ENCODE results near the gene TNP2.
"Not testable (repeated sequence)": the region's sequence is repeated elsewhere in the genome, so short reads cannot be mapped to it uniquely, and the experiment has no call there.

Gene TNP2

DNA sequence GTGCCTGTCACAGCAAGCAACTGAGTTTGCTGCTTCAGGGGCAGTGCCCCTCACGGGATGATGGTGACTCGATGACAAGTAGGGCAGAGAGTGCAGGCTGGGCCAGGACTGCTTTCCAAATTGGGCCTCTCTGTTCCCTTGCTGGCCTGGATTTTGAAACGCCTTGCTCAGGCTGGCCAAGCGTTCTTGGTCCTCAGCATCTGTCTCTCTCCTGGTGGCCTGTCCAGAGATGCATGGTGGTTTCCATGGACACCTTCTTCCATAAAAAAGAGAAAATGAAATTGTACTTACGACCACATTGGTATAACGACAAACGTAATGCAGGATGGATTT is 31.4 kb upstream of the TNP2 start:
- DNase-seq (ENCODE audit: low spot score) (no peak), FAIRE-seq (no peak)

DNA sequence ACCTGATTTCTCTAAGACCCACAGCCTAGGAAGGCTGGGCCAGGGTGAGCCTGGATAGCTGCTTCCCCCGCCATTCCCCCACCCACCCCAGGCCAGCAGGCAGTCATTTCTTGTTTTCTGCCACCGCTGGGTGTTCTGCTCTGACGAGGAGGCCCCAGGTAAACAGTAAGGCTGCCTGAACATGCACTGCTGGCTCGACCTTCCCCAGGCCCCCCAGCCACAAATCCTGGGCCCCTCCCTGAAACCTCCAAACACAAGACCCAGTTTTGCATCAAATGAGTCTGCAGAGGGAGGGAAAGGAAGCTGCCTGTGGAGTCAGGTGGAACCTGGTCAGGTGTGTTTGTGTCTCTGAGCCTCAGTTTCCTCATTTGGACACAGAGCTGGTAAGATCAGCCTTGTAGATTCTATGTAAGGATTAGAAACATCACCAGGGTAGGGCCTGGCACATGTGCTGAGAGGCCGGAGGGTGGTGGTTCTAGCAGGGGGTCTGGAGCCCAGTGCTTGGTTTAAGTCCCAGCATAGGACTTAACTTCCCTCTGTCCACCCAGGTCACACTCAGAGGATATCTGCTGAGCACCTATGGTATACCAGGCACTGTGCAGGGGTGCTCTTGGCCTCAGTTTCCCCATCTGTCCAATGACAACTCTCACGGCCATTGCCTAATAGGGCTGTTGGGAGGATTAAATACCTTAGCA is 30.9 kb upstream of the TNP2 start:
- no peak for DNase-seq (ENCODE audit: low spot score)
- no peak for FAIRE-seq

DNA sequence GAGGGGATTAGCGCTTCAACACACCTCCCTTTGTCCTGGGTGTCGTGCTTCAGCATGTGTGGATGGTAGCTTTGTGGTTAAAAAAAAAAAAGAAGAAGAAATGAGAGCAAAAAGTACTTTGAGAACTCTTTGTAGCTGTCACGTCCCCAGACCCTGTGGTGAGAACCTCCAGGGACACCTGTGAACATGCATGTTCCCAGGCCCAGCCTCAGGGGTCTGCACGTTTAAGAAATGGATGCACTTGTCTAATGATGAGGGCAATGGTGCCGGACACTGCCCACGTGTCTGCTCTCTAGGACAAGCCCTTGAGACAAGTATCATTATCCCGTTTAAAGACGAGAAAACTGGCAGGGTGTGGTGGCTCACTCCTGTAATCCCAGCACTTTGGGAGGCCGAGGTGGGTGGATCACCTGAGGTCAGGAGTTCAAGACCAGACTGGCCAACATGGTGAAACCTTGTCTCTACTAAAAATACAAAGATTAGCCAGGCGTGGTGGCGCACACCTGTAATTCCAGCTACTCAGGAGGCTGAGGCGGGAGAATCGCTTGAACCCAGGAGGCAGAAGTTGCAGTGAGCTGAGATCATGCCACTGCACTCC is 29.9 kb upstream of the TNP2 start:
- not testable (repeated sequence) for FAIRE-seq; DNase-seq (ENCODE audit: low spot score)

DNA sequence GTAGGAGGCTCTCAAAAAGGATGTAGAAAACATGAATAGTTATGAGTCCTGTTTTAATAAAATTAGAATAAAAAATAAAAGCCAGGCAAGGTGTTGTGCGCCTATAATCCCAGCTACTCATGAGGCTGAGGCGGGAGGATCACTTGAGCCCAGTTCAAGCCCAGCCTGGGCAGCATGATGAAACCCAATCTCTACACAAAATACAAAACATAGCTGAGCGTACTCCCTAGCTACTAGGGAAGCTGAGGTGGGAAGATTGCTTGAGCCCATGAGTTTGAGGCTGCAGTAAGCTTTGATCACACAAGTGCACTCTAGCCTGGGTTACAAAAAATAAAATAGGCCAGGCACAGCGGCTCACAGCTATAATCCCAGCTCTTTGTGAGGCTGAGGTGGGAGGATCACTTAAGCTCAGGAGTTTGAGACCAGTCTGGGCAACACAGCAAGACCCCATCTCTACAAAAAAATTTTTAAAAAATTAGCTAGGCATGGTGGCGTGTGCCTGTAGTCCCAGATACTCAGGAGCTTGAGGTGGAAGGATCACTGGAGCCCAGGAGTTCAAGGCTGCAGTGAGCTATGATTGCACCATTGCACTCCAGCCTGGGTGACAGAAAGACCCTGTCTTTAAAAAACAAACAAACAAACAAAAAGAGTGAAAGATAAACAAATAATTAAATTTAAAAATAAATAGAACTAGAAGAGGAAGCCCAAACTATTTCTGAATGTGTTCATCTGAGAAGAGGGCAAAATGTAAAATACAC is 29.2 kb upstream of the TNP2 start:
- FAIRE-seq (no peak), DNase-seq (ENCODE audit: low spot score) (no peak)

DNA sequence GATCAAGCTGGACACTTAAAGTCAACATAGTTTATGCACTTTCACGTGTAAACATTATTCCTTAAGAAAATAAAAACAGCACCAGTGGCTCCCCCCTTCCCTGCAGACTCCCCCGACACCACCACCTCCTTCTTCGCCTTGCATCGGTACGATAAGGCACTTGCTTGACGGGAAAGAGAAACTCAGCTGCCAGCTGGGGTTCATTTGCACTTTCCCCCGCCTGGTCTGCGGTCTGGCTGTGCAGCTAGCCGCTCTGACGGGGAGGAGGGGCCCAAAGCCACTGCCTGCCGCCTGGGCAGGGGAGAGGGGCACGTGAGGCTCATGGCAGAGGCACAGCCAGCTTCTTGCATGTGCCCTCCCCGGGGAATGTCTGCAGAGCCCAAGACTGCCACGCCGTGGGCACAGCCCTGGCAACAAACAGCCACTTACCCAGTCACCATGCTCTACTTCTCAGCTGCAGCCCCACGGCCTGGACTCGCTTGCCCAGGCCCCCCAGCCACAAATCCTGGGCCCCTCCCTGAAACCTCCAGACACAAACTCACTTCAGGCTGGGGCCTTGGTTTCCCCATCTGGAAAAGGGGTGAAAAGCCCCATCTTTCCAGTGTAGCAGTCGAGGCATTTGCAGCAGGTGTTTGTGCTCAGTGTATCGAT is 28.5 kb upstream of the TNP2 start:
- DNase-seq (ENCODE audit: low spot score) (peak; percentile 70), FAIRE-seq (no peak)

DNA sequence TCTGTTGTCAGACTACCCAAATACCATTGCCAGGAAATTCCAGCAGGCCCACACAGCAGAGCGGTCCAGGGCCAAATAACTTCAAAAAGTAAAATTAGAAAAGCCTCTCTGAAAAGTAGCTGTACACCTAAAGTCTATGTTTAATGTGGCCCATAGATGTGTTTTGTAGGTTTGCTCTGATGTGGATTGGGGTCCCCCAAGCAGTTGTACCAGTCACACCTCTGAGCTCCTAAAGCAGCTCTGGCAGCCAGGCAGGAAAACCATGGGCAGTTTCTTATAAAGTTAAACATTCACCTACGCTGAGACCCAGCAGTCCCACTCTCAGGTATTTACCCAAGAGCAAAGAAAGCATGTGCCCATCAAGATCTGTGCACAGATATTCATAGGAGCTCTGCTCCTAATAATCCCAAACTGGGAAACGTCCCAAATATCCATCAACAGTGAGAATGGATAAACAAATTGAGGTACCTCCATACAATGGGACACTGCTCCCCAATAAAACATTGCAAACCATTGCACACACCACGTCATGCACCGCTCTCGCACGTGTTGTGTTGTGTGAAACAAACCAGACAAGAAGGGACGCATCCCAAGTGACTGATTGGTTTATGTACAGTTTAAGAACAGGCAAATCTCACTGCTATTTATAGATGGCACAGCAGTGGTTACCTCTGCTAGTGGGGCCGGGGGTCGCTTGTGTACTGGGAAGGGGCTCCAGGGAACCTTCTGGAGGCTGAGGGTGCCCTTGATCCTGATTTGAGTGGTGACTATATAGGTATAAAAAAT is 27.8 kb upstream of the TNP2 start:
- FAIRE-seq = no peak
- DNase-seq (ENCODE audit: low spot score) = no peak

DNA sequence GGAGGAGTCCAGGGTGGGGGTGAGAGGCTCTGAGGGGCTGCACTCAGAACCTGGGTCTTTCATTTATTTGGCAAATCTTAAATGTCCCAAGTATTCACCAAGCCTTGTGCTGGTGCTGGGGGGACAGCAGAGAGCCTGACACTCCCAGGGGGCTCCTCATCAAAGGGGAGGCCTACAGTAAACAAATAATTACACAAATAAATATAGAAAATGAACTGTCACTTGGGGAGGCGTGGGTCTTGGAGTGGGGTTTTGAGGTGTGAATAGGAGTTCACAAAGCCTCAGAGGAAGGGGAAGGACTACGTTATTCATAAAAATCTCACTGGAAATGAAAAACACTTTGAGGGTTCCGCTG is 27.2 kb upstream of the TNP2 start:
- FAIRE-seq (no peak), DNase-seq (ENCODE audit: low spot score) (no peak)

DNA sequence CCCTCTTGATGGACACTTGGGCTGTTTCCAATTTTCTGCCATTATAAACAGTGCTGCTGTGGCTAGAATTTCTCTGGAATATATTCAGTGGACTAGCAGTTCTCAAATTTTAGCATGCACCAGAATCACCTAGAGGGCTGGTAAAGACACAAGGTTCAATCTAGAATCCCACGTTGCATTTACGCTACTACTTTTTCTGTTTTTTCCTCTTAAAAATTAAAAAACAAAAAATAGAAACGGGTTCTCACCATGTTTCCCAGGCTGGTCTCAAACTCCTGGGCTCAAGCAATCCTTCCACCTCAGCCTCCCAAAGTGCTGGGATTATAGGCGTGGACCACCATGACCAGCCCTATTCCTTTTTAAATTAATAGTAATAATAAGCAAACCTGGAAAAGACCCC is 26.5 kb upstream of the TNP2 start:
- FAIRE-seq (no peak), DNase-seq (ENCODE audit: low spot score) (no peak)

DNA sequence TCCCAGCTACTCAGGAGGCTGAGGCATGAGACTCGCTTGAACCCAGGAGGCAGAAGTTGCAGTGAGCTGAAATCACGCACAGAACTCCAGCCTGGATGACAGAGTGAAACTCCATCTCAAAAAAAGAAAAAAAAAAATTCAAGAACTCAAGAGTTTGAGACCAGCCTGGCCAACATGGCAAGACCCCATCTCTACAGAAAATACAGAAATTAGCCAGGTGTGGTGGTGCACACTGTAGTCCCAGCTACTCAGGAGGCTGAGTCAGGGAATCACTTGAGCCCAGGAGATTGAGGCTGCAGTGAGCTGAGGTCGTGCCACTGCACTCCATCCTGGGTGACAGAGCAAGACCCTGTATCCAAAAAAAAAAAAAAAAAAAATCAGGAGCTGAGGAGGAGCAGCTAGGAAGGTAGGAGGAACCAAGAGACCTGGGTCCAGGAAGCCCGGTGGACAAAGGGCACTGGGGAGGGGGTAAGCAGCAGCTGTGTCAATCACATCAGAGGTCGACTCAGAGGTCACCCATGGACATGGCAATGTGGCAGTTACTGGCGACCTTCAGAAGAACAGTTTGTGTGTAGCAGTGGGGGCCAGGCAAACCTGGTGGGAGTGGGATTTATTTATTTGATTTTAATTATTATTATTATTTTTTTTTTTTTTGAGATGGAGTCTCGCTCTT is 23.1 kb upstream of the TNP2 start:
- FAIRE-seq = no peak

DNA sequence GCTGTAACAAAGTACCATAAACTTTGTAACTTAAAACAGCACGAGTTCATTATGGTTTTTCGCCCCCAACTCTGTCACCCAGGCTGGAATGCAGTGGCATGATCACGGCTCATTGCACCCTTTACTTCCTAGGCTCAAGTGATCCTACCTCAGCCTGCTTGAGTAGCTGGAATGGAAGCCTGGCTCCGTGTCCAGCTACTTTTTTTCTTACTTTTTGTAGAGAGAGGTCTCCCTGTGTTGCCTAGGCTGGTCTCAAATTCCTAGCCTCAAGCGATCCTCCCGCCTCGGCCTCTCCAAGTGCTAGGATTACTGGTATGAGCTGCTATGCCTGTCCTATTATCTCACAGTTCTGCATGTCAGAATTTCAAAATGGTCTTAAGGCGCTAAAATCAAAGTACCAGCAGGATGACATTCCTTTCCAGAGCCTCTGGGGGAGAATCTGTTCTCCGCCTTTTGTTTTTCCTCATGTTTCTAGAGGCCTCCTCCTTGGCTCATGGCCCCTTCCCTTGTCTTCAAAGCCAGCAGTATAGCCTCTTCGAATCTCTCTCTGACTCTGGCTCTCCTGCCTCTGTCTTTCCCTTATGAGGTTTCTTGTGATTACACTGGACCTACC is 22.1 kb upstream of the TNP2 start:
- DNase-seq (ENCODE audit: low spot score) (no peak), FAIRE-seq (no peak)

More for the DNA sequence above, 23.1 kb upstream of the TNP2 start:
- no peak for DNase-seq (ENCODE audit: low spot score)

DNA sequence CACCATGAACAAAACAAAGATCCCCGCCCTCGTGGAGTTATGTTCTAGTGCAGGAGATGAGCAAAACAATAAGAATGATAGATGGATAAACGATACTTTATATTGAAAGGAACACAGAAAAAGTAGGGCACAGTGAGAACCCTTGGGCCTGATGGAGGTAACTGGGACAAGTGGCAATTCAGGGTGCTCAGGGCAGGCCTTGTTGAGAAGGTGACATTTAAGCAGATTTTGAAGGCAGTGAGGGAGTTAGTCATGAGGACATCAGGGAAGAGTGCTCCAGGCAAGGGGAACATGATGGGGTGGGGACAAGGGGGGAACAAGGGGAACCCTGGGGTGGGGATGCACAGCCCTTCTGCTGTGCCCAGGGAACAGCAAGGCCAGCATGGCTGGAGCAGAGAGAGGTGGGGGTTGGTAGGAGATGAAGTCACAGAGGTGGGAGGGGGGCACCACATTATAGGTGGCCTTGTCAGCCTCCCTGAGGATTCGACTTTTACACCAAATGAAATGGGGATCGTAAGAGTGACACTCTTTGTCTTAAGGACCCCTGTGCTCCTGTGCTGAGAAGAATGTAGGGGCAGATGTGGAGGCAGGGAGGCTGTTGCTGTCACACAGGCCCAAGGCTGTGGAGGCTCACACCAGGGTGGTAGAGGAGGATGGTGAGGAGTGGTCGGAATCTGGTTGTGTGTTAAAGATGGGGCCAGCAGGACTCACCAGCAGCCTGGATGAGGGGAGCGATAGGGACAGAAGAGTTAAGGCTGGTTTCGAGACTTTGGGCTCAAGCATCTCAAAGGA is 21.2 kb upstream of the TNP2 start:
- no peak for FAIRE-seq

DNA sequence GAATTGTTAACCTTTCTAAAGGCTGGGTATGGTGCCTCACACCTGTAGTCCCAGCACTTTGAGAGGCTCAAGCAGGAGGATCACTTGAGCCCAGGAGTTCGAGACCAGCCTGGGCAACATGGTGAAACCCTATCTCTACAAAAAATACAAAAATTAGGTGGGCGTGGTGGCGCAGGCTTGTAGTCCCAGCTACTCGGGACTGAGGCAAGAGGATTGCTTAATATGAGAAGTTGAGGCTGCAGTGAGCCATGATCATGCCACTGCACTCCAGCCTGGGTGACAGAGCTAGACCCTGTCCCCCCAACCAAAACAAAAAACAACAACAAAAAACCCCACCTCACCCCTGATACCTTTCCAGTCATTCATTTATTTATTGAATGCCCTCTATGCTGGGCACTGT is 20.6 kb upstream of the TNP2 start:
- not testable (repeated sequence) for DNase-seq (ENCODE audit: low spot score); FAIRE-seq

More for the DNA sequence above, 21.2 kb upstream of the TNP2 start:
- DNase-seq (ENCODE audit: low spot score) = no peak

DNA sequence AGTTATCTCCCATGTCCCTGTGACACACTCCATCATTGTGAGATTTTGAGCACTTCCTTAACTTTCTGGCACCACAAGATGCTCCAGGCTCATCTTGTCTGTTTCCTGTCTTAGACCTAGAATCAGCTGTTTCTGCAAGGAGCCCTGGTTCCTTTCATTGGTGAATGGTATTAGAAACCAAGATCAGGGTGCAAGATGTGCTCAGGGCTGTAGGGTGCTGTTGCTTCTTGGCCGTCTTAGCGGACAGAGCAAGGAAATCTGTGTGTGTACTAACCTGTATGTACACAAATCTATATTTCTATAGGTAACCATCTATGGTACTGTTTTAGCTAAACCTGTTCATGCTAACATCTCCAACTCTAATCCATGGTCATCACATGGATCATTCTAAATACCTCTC is 20.1 kb upstream of the TNP2 start:
- DNase-seq (ENCODE audit: low spot score) (no peak), FAIRE-seq (no peak)

DNA sequence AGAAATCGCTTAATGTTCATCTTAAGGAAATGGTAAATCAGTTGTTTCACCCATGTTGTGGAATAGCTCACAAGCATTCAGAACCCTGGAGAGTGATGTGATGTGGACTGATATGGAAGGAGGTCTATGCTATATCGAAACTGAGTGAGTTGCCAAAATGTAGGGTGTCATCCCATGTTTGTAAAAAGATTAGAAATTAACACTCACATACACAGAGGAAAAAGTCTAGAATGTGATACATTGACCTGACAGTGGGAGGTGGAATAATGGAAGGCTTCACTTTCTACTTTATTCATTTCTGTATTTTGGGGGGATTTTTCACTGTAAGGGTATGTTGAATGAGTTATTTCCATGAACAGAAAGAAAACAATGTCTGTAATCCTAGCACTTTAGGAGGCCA is 16.7 kb upstream of the TNP2 start:
- no peak for DNase-seq (ENCODE audit: low spot score)
- FAIRE-seq = no peak

DNA sequence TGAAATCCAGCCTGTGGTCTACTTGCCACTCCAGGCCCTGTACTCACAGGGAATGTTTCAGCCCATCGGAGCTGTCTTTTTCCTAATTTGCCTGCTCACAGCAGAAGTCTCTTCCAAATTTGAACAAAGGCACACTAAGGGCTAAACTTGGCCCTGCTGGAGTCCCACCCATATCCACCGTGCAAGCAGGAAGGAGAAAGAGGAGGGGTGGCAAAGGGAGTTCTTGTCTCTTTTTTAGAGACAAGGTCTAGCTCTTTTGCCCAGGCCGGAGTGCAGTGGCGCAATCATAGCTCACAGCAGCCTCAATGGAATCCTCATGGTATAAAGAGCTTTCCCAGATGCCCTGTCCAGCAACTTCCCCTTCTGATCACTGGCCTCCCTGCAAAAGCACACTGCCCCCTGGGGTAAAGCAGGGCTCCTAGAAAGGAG is 14.7 kb upstream of the TNP2 start:
- no peak for DNase-seq (ENCODE audit: low spot score)
- no peak for FAIRE-seq

DNA sequence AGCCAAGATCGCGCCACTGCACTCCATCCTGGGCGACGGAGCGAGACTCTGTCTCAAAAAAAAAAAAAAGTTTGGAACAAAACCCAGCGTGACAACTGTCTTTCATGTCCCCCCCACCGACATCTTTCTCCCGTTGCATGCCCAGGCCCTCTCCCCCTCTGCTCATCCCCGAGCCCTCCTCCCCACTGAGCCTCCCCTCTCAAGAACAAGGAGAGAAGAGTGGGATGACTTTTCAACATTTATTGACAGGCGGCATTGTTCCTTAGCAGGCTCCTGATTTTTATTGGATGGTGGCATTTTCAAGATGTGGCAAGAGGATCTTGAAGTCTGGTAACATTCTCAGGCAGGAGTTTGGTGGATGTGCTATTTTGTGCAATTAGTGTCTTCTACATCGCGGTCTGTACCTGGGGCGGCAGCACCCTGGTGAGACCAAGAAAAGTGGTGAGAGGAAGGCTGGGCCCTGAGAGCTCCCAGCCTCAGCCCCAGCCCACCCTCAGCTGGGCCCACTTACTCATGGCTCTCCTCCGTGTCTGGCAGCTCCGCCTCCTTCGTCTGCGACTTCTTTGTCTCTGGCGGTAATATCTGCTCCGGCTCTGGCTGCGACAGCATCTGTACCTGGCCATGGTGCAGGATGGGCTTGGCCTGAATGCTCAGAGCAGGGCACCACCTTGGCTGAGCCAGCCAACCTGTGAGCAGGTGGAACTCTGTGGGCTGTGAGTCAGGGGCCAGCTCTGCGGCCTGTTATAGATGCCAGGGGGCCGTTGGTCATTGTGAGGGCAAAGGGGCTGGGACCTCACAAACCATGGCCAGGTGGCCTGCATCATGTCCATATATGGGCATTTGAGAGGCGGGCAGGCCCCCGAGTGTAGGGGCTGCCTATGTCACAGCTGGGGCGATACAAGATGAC is 11.7 kb upstream of the TNP2 start, which contains the start of gene PRM1:
TSS of gene PRM1 (minus strand) at position 715 of the 907 bp plus-strand sequence. CDS start at position 623, 92 bp downstream.
- FAIRE-seq (no peak), DNase-seq (ENCODE audit: low spot score) (no peak)

DNA sequence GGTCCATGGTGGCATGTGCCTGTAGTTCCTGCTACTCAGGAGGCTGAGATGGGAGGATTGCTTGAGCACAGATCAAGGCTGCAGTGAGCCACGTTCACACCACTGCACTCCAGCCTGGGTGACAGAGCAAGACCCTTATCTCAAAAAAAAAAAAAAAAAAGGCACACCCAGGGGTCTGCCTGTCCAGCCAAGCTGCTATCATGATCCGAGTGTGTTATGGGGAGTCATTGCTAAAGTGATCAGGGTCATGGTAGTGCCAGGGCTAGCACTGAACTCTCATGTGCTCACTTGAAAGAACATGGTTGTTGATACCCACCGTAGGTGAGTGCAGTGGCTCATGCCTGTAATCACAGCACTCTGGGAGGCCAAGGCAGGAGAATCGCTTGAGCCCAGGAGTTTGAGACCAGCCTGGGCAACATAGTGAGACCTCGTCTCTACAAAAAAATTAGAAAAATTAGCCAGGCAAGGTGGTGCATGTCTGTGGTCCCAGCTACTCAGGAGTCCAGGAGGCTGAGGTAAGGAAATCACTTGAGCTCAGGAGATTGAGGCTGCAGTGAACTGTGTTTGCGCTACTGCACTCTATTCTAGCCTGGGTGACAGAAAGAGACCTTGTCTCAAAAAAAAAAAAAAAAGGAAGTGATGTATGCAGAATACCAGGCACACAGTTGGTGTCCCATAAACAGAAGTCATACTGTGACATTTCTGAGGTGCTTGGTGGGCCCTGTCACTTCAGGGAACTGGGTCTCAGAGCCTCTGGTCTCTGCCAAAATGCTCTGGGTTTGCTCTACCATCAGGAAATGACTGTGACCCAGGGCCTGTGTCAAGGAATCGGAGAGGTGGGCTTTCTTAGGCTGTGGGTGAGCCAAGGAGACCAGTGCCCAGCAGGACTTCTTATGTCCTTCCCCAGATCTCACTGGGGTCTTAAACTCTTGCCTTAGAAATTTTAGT is 9.8 kb upstream of the TNP2 start:
- FAIRE-seq (no peak), DNase-seq (ENCODE audit: low spot score) (no peak)
